ENCODE results near the gene UPK3A.

Gene UPK3A

DNA sequence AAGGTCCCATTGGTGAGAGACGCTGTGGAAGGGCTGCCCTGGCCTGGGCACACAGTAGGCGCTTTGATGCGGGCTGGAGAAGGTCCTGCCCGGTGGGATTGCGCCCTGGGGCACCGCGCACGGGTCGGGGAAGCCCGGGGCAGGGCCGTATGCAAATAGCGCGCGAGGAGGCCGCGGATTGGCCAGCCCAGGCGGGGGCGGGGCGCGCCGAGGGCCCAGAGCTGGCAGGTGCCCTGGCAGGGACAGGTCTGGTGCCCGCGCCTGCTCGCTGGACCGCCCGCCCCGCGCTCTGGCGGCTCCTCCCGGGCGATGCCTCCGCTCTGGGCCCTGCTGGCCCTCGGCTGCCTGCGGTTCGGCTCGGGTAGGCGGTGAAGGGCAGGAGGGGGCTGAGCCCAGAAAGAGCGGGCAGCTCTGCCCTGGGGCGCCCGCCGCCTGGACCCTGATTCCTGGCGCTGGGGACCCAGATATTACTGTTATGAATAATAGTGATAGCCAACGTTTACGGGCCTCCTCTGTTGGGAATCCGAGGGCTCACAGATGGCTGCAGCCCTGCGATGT lies at the start of gene UPK3A:
Gene UPK3A (plus strand): TSS at position 245 of the 558 bp plus-strand sequence. CDS start 65 bp downstream, at position 310.
- no peak for DNase-seq (ENCODE audit: low spot score)

DNA sequence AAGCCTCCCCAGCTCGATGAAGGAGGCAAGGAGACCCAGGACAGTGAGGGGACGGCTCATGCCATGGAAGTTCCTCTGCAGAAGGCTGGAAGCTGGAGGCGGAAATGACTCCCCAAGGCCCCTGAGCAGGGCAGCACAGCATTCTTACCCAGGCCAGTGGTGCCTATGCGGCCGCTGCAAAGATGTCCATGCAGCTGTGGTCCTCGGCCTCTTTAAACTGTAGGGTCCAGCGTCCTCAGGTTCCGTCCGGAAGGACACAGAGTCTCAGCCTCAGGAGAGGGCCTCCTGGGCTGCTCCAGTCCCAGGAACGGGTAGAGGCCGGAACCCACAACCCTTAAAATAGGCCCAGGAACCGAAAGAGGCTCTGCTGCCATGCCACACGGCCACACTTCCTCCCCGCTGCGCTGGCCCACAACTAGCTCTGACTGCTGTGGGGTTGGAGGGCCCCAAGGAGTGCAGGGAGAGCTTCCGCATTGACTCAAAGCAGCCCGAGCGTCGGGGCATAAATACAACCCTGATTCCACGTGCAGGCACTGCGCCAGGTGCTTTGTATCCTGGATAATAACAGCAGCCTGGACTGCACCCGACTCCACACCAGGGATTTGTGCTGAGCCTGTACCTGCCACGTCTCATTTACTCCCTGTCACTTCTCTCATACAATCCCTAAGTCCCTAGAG lies 49.5 kb upstream of the UPK3A start:
- DNase-seq (ENCODE audit: low spot score) = no peak

DNA sequence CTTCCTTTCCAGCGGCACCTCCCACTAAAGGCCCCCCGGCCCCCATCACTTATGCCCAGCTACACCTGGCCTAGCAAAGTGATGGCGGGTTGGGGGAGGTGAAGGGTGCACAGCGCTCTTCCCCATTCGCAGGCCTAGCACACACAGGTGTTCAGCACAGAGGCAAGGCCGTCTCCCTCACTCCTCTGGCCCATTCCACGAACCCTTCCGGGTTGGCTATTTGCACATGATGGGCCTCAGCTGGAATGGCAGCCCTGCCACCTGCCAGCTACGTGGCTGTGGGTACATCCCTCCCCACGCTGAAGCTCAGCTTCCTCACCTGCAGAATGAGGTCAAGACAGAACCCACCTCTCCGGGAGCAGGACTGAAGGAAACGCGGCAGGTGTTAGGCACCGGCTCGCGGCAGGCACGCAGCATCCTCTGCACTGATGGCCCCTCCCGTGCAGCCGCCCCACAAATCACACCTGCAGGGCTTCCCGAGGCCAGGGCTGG lies 48.9 kb upstream of the UPK3A start:
- DNase-seq (ENCODE audit: low spot score) = no peak

DNA sequence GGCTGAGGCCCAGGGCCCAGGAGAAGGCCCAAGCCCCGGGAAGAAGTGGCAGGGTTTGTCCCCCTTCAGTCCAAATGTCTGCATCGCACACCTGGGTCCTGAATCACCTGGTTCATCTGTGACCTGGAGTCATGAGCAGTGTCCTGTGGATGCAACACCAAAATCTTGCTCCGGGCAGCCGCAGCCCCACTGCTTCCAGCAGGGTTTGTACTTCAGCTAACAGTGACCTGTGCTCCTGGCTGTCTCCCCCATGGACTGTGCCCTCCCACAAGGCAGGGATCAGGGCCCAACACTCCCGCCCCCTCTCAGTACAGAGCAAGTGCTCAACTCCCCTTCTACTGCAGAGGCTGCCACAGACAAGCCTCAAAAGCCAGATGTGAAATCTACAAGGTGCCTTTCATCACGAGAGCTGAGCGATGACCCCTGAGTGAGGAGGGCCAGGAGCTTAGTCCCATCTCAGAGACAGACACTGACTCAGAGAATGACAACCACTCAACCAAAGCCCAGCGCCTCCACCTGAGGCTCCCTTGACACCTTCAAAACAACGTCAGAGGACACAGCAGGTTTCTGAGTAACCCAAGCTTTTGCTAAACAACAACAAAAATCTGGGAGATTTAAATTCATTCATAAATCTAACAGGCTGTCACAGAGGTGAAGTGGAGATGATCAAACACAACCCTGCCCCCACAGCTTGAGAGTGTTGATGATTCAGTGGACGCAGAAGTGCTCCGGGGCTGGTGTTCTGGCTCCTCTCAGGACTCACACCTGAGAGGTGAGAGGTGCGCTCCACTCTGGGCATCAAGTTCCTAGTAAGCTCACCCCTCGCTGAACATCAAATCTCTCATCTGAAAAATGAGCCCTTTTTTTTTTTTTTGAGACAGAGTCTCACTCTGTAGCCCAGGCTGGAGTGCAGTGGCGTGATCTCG lies 47.4 kb upstream of the UPK3A start:
- no peak for DNase-seq (ENCODE audit: low spot score)

DNA sequence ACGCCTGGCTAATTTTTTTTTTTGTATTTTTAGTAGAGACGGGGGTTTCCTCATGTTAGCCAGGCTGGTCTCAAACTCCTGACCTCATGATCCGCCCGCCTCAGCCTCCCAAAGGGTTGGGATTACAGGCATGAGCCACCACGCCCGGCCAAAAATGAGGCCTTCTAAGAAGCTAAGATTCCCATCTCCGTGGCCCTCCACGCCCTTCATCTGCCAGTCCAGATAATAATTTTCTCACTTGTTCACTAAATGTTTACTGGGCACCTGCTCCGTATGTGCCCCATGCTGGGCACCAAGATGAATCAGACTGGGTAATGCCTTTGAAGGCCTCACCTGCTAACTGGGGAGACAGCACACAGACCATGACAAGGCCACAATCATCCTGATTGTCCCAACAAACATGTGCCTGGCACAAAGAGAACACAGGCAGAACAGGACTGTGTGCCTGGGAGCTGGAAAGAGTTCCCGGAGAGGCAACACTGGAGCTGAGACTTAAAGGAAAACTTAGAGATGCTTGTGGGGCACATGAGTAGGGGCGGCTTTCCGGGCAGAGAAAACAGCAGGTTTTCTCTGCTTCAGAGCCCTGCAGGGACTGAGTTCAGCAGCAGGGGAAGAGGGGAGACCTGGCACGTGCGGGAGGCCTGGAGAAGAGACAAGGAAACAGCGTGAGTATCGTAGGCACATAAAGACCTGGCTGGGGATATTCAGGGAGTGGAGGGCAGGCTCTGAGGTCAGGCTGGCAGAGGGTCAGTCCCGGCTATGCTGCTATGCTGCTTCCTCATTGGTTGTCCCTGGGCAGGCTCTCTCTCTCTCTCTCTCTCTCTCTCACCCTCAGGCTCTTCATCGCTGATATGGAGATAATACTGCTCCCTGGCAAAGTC lies 46.4 kb upstream of the UPK3A start:
- DNase-seq (ENCODE audit: low spot score) = no peak

DNA sequence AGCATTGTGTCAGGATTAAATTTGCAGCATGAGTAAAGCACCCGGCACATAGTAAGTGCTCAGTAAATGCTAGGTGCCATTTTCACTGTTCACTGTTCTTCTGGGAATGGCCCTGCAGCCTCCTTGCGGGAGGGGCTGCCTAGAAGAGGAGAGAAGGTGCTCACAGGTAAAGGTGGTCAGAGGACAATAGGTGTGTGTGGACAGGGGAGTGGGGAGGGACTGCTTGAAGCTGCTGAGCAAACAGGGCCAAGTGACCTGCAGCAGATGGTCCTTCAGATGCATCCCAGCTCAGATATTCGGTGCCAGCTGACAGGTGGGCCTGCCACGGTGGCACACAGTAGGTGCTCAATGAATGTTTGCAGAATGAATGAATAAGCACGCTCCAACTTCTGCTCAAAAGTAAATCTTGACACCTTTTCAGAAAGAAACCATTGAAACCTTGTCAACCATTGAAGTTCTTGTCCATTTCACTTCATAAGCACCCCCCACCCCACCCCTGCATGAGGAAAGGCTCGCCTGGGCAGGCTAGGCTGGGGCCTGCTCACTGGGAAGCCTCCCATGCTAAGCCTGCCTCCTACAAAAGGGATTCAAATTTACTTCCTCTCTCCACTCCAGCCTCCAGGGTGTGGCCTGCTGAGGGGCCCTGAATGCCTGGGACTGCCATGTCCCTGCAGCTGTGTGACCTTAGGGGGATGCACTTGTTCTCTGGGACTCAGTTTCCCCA lies 45.6 kb upstream of the UPK3A start:
- DNase-seq (ENCODE audit: low spot score) = no peak

DNA sequence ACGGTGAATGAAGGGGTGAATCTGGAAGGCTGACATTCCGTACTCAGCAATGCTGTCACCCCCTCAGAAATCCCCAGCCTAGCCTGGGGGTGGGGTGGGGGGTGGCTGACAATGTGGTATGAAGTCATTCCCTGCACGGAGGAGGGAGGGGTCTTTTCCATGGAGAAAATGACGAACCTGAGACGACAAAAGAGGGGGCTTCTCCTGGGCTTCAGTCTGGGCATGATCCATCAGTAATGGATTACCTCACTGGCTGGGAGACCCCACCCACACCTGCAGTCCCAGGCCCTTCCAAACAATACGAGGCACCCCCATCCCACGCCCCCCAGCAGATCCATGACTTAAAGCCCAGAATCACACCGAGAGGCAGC lies 45.1 kb upstream of the UPK3A start:
- DNase-seq (ENCODE audit: low spot score) = no peak

DNA sequence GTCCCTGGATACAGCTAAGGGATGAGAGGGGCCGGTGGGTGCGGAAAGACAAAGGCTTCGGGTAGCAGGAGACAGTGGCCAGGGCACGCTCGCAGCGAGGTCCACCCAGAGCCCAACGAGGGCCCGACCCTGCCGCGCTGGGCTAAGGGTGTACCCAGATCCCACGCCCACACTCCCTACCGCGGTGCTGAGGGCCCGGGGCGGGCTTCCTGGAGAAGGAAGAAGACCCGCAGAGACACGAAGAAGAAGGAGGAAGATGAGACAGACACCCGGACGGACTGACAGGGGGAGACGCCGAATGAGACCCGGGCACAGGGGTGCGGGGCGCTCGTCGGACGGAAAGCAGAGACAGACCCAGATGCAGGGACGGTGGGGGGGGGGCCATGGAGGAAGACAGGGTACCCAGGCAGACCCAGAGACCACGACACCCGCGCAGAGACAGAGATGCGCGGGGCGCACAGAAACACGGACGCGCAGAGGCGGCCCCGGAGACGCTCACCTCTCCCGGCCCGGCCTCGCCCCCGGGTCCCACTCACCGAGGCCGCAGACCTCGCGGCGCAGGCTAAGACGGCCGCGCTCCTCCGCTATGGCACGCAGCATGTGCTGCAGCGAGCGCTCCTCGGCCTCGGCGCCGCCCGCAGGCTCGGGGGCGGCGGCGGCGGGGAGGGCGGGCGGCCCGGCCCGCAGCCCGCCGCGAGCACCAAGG lies 44.5 kb upstream of the UPK3A start:
- peak; percentile 24 for DNase-seq (ENCODE audit: low spot score)

DNA sequence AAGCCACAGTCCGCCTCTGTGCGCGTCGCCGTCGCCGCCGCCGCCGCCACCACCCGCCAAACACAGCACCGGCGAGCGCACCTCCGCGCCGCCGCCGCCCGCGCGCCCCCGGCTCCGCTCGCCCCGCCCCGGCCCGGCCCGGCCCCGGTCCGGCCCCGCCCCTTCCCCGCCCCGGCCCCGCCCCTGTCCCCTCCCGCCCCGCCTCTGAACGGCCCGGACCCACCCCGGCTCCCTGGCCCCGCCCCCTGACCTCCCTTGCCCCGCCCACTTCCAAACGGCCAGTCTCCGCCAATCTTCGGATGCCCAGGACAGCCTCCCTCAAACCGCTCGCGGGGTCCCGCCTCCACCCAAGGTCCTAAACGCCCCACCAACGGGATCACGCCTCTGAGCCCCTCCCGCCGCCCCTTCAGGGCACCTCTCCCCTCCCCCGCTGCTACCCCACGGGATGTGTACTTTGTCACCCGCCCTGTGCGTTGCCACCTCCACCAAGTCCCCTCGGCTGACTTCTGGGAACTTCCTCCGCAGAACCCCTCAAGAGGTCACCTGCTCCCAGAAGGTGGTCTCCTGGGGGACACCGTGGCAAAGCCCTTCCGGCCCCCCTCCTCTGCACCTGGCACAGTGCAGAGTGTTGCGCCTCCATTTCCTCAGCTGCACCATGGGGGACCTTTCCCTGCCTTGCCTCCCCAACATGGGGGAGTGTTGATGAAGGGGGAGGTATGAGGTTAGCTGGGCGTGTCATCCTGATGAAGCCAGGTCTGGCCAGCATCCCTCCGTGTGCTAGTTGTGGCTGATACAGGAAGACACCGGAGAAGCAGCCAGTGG lies 43.7 kb upstream of the UPK3A start, which contains the start of gene KIAA0930:
Gene KIAA0930 (minus strand): TSS at position 85 of the 822 bp plus-strand sequence. CDS start 191 bp downstream, outside the sequence.
- DNase-seq (ENCODE audit: low spot score) = peak; percentile 66

DNA sequence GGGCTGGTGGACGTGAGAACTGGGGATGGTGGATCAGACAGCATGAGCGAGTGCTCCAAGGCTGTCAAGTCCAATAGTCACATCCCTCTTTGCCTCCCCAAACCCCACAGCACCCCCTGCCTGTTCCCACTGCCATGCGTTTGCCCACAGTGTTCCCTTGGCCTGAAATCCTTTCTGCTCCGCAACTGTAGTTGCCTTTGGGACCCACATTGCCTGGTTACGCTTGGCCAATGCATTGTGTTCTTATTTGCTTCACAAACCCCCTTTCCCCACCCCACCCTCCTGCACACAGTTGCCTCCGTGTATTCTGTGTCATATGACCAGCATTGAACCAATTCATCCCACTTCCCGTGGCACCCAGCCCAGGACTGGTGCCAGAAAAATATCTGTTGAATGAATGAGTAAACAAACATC lies 42.0 kb upstream of the UPK3A start:
- DNase-seq (ENCODE audit: low spot score) = no peak

DNA sequence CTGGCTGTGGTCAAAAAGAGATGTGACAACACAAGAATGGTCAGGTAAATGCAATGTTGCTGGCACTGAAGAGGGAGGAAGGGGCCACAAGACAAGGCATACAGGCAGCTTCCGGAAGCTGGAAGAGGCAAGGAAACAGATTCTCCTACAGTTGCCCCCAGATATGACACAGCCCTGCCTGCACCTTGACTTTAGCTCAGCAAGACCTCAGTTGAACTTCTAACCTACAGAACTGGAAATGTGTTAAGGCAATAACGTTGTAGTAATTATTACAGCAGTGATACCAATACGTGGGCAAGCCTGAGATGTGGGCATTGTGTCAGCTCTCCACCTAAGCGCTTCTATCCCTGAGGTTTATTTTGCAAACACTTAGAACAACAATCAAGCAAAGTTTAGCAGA lies 39.8 kb upstream of the UPK3A start:
- no peak for DNase-seq (ENCODE audit: low spot score)

DNA sequence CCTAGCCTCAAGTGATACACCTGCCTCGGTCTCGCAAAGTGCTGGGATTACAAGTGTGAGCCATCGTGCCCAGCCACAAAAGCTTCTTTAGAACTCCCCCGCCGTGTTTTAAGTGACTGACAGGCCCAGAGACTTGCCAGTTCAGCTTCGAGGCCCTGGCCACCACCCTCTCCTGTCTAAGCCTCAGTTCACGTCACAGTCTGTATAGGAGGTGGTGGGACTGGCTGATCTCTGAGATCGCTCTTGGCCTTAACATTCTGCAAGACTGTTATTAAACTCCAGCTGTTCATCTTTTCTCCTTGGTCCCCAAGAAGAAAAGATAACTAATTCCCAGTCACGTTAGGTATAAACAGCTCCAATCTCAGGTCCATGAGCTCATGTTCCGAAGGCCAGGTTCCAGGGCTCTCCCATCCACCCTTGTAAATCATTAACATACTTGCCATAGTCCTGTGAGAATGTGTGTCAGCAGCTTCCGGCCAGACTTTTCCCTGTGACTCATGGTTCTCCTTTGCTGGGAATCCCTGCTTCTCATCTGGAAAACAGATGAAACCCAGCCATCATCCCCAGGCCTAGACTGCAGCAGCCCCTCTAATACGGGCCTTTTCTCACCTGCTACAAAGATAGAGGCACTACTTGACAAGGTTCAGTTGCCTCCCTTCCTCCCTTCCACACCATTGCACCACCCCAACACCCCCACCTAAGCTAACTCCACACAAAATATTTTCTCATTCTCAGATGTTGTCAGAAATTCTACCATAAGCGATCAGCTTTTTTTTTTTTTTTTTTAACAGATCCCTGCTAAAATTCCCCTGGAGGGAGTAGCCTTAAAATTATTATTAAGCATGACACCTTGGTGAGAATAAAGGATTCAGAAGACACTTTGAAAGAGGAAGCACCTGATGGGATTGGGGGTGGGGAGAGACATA lies 38.4 kb upstream of the UPK3A start:
- DNase-seq (ENCODE audit: low spot score) = peak; percentile 84

DNA sequence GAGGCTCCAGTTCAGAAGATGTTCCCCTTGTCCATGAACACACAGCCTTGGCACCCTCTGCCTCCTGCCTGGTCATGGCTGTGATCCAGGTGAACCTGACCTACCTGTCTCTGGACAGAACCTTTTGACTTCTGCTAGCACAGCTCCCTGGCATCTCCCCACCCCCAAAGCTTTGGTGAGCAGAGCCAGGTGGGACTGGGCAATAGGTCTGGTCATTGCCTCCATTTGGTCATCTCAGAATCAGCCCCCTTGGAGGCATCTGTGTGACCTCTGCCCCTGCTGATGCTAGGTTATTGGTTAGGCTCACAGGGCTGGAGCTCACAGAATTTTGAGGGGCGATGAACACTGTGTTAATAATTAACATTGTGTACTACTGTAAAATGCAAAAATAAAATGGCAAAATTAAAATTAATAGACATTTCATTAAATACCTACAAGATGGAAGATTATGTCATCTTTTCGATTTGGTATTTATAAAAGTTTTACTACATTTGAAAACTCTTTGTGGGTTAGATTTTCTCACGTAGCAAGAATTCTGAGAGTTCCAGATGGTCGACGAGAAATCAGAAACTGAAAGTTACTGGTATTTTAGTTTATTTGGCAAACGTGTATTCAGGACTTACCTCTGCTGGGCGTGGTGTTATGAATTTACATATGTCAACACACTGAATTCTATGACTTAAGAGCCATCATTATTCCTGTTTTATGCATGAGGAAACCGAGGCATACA lies 35.8 kb upstream of the UPK3A start:
- DNase-seq (ENCODE audit: low spot score) = no peak

DNA sequence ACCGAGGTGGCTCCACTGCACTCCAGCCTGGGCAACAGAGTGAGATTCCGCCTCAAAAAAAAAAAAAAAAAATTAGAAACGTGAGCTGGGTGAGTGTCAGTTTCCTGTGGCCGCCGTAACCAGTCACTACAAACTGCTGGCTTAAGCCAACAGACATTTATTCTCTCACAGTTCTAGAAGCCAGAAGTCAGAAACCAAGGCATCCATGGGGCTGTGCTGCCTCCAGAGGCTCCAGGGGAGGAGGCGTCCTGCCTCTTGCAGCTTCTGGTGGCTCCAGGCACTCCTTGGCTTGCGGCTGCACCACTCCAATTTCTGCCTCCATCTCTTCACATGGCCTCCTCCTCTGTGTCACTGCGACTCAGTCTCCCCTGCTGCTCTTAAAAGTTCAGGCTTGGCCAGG lies 32.9 kb upstream of the UPK3A start:
- DNase-seq (ENCODE audit: low spot score) = no peak

DNA sequence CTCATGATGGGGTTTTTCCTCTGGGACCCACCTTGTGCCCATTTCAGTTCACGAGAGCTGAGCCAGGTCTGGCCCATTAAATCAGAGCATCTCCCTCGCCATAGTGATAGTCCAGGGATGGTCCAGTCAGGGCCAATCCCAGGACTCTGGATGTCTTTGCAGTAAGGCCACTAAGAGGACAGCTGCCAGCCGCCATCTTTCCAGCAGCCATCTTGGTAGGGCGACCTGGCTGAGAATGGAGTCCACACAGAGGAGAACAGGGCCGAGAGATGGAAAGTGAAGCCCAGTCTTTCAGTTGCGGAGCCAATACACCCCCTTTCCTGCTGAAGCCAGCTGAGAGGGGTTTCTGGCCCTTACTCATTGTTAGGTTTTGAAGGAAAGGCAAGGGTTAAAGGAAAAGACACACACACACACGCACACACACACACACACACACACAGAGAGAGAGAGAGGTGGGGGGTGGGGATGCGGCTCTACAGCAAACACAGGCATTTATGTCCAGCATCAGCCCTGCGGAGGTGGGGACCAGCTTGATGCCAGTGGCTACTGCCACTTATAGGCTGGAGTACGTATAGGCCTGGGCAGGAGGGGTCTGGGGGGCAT lies 31.6 kb upstream of the UPK3A start:
- no peak for DNase-seq (ENCODE audit: low spot score)

DNA sequence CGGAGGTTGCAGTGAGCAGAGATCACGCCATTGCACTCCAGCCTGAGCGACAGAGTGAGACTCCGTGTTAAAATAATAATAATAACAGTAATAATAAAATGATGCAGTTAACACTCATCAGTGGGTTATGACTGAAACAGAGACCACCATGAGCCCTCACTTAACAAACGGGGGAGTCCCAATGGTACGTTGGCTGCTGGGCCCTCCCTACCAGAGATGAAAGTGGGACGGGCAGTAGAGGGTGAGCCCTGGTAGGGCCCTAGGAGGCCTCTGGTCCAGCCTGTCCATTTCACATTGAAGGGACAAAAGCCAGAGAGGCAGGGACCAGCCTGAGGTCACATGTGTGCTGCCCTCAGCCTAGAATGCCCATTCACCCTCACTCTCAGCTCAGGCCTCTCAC lies 30.4 kb upstream of the UPK3A start:
- DNase-seq (ENCODE audit: low spot score) = no peak

DNA sequence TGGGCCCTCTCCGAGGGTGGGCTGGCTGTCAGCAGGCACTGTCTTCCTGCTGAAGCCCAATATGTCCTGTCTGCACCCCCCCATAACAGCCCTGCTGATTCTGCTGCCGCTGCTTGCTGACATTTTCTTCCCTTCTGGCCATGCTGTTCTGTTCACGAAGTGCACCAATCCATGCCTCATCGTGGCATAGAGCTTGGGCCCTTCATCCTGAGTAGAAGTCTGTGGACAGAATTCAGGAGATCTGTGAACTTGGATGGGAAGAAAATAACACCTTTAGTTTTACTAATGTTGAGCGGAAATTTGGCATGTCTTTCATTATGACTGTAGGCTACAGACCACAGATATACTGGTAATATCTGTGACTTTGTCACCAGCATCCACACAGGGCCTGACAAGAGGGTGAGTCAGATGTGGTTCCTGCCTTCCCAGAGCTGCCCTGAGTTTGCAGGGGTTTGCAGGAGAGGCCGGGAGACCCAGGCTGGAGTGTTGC lies 29.9 kb upstream of the UPK3A start:
- no peak for DNase-seq (ENCODE audit: low spot score)

Measured in RKO (cell line).